Endothelial cell of umbilical vein (primary cell): ENCODE results near the gene EARS2. TPM values are rescaled to one million over a fixed set of nuclear protein-coding genes. Genes with fewer than 3 reads are reported as not detected.

Experiments
- BruUV-seq: library from RNA; stranded (reverse); fragments of 400-500 nt; replicated peaks from 2 replicates; lab custom pipeline; 2021; lab: Mats Ljungman, UMichigan
- CTCF ChIA-PET: fragments of 300-600, 350-600 bp; sonication (Branson Sonifier 250); formaldehyde crosslinking; loops from one replicate; lab custom pipeline; 2021; ENCODE audit warnings: antibody characterized with exemption, inconsistent platforms; lab: Charles Lee
- POLR2A ChIA-PET: fragments of 300-600, 350-600 bp; sonication (Branson Sonifier 250); formaldehyde crosslinking; loops from one replicate; lab custom pipeline; 2021; ENCODE audit warnings: antibody characterized with exemption, inconsistent platforms; lab: Charles Lee
- DNase-seq: peaks from one replicate; pipeline ENCODE4 v3.0.0-alpha.2; 2011; ENCODE audit warnings: low read depth, low spot score
- FAIRE-seq: peaks from 2 replicates; lab custom pipeline; 2011; peaks lifted over from hg19 to GRCh38; lab: Jason Lieb, UNC
- H2AFZ ChIP-seq: 2 replicates; pipeline ENCODE4 v1.6.0; 2012; ENCODE audit warnings: low read depth, low read length, control low read depth, inconsistent platforms
- H3K27ac ChIP-seq: 2 replicates; pipeline ENCODE4 v1.5.1; 2011; ENCODE audit warnings: low read depth, mild to moderate bottlenecking, control low read depth, low read length, moderate library complexity; ENCODE audit not compliant: insufficient read depth
- H3K27me3 ChIP-seq, 2 experiments: 2 replicates each; pipeline versions ENCODE4 v1.6.0 to v1.6.1; 2011; ENCODE audit warnings: low read length in 2 of 2, mixed read lengths in 1 of 2; ENCODE audit not compliant: control insufficient read depth in 2 of 2, insufficient read depth in 2 of 2
- H3K36me3 ChIP-seq, 2 experiments: 2 replicates in 1 of 2; 3 replicates in 1 of 2; pipeline ENCODE4 v1.5.1; 2011; ENCODE audit warnings: low read length in 2 of 2, mild to moderate bottlenecking in 1 of 2, moderate library complexity in 1 of 2; ENCODE audit not compliant: control insufficient read depth in 2 of 2, insufficient read depth in 2 of 2; ENCODE audit errors: extremely low read depth in 1 of 2
- H3K4me1 ChIP-seq: 3 replicates; pipeline ENCODE4 v1.5.1; 2011; ENCODE audit warnings: mild to moderate bottlenecking, low read length; ENCODE audit not compliant: control insufficient read depth, insufficient read depth; ENCODE audit errors: extremely low read depth
- H3K4me2 ChIP-seq: 2 replicates; pipeline ENCODE4 v1.6.1; 2011; ENCODE audit warnings: low read length, control low read depth, mixed read lengths; ENCODE audit not compliant: insufficient read depth
- H3K4me3 ChIP-seq, 3 experiments: fragments of 200-600 bp in 1 of 3; sonication (generic), shearing (Covaris generic) in 1 of 3; replicated peaks in 1 of 3; 2 replicates each; pipeline ENCODE4 v1.5.1; 2011 to 2016; ENCODE audit warnings: control low read depth in 3 of 3, low read length in 3 of 3, mild to moderate bottlenecking in 2 of 3, inconsistent platforms in 1 of 3, low read depth in 1 of 3, moderate library complexity in 1 of 3; ENCODE audit not compliant: insufficient read depth in 1 of 3
- H3K79me2 ChIP-seq: 2 replicates; pipeline ENCODE4 v1.6.0; 2012; ENCODE audit warnings: low read length, inconsistent platforms; ENCODE audit not compliant: control insufficient read depth, insufficient read depth
- H3K9ac ChIP-seq: replicated peaks from 2 replicates; pipeline ENCODE3; 2011; ENCODE audit warnings: low read length, control low read depth; ENCODE audit not compliant: insufficient read depth; ENCODE audit errors: extremely low read depth
- H3K9me1 ChIP-seq: replicated peaks from 3 replicates; pipeline ENCODE4 v1.6.0; 2011; ENCODE audit warnings: mild to moderate bottlenecking, low read length; ENCODE audit not compliant: control insufficient read depth, insufficient read depth; ENCODE audit errors: extremely low read depth
- H3K9me3 ChIP-seq: replicated peaks from 2 replicates; pipeline ENCODE4 v1.5.1; 2012; ENCODE audit warnings: low read length, inconsistent platforms; ENCODE audit not compliant: control insufficient read depth, insufficient read depth
- H4K20me1 ChIP-seq: replicated peaks from 2 replicates; pipeline ENCODE3; 2011; ENCODE audit warnings: mild to moderate bottlenecking, low read length; ENCODE audit not compliant: control insufficient read depth, insufficient read depth; ENCODE audit errors: extremely low read depth
- EZH2 ChIP-seq: IDR thresholded peaks from 2 replicates; pipeline ENCODE4 v1.6.1; 2012; ENCODE audit warnings: borderline replicate concordance, low read depth, mild to moderate bottlenecking, moderate library complexity, low read length, inconsistent platforms; ENCODE audit not compliant: severe bottlenecking
- FOS ChIP-seq: IDR thresholded peaks from 2 replicates; pipeline ENCODE4 v1.6.1; 2011; ENCODE audit warnings: mild to moderate bottlenecking, low read length, moderate library complexity, borderline replicate concordance; ENCODE audit not compliant: insufficient read depth
- GATA2 ChIP-seq: IDR thresholded peaks from 2 replicates; pipeline ENCODE4 v1.7.0; 2011; ENCODE audit warnings: low read depth, mild to moderate bottlenecking, moderate library complexity, mixed read lengths, low read length; ENCODE audit not compliant: insufficient read length, insufficient read depth
- JUN ChIP-seq: IDR thresholded peaks from 2 replicates; pipeline ENCODE4 v1.6.1; 2011; ENCODE audit warnings: borderline replicate concordance, low read depth; ENCODE audit not compliant: insufficient read length, insufficient read depth
- MYC ChIP-seq: IDR thresholded peaks from one replicate; pipeline ENCODE4 v1.6.1; 2011; ENCODE audit warnings: mild to moderate bottlenecking, low read depth, low read length
- POLR2A ChIP-seq: IDR thresholded peaks from 2 replicates; pipeline ENCODE4 v1.6.1; 2012; ENCODE audit warnings: low read depth, mild to moderate bottlenecking, control low read depth, low read length
- POLR2AphosphoS5 ChIP-seq: IDR thresholded peaks from 2 replicates; pipeline ENCODE4 v1.6.1; 2012; ENCODE audit warnings: low read depth, mild to moderate bottlenecking, control low read depth, low read length, moderate library complexity; ENCODE audit not compliant: insufficient read depth
- dilution Hi-C: fragments of 300-500 bp; cut with MboI; formaldehyde crosslinking; loops from one replicate; pipeline ENCODE4 v1.15.0; 2019; ENCODE audit warnings: low sequenced_read_pairs; ENCODE audit not compliant: extremely low pct_ligation_motif_present
- intact Hi-C: fragments of 100-400 bp; cut with micrococcal nuclease; formaldehyde crosslinking; loops from one replicate; pipeline ENCODE4 v1.10.0; 2022
- polyA plus RNA-seq, 4 experiments: library from polyadenylated mRNA; depleted of rRNA in 3 of 4; stranded (reverse) in 3 of 4; unstranded in 1 of 4; fragments of >200 nt; gene quantifications; 2 replicates each; pipeline versions ENCODE4 v1.2.1 to v1.2.3, GENCODE V29; 2011 to 2012; ENCODE audit warnings: missing spikeins in 1 of 4
- total RNA-seq: library from RNA; stranded (reverse); gene quantifications from 2 replicates; pipeline ENCODE4 v1.2.3, GENCODE V29; 2021
- TF ChIP-seq, protein P1 (sequence below): IDR thresholded peaks from 2 replicates; pipeline ENCODE4 v1.6.1; 2011; ENCODE audit not compliant: insufficient read depth, insufficient read length
- TF ChIP-seq, protein P2 (sequence below), 2 donors: IDR thresholded peaks; 1 replicate in 1 of 2; 2 replicates in 1 of 2; pipeline ENCODE4 v1.5.1; 2011; ENCODE audit warnings: low read length in 2 of 2, mild to moderate bottlenecking in 2 of 2, moderate library complexity in 2 of 2, control low read depth in 1 of 2, inconsistent platforms in 1 of 2, low read depth in 1 of 2; ENCODE audit not compliant: insufficient read depth in 1 of 2; ENCODE audit errors: extremely low read depth in 1 of 2

The EARS2 gene
- total and polyA plus RNA-seq, 2 donors (not counting 3 experiments of a cell fraction or from before 2014, with no cell fraction given), result 14.7 to 21.6 TPM

DNA sequence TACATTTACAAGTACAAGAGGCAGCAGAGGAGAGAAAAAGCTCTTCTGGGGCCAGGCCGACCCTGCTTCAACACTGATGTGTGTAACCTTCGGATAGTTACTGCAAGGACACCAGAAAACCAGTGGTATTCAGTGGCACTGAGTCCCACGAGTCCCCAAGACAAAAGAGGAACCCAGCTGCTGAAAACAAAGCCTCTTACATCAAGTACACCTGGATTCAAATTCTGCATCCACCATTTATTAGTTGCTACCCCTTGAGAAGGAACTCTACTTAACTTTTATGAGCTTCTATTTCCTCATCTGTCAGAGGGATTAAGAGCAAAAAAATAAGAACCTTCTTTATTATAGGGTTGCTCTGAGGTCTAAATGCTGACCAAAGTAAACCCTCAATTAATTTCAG is 2.6 kb downstream of the EARS2 start:
- Histone ChIP-seq H3K4me1 (peaks cover 12% of the 10 kb centered on the region), H3K79me2 (peaks cover 14% of the 10 kb centered on the region), H2AFZ (no peak overlapping the region), H3K27ac (no peak overlapping the region), H4K20me1 (no peaks in the 10 kb centered on the region), H3K9me3 (no peaks in the 10 kb centered on the region), H3K27me3 (no peaks in the 10 kb centered on the region), H3K36me3 (peaks cover 4 to 6% of the 10 kb centered on the region in 2 experiments), H3K9ac (no peak overlapping the region), H3K4me3 (no peak overlapping the region), H3K9me1 (no peaks in the 10 kb centered on the region), H3K4me2 (no peak overlapping the region)
- no peak for TF ChIP-seq JUN
- TF ChIP-seq, protein P1, sequence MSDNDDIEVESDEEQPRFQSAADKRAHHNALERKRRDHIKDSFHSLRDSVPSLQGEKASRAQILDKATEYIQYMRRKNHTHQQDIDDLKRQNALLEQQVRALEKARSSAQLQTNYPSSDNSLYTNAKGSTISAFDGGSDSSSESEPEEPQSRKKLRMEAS, result no peak
- no peak for TF ChIP-seq FOS
- TF ChIP-seq EZH2, result no peak
- TF ChIP-seq POLR2AphosphoS5, result no peak
- TF ChIP-seq MYC, result no peak
- no peak for TF ChIP-seq GATA2
- TF ChIP-seq, protein P2, sequence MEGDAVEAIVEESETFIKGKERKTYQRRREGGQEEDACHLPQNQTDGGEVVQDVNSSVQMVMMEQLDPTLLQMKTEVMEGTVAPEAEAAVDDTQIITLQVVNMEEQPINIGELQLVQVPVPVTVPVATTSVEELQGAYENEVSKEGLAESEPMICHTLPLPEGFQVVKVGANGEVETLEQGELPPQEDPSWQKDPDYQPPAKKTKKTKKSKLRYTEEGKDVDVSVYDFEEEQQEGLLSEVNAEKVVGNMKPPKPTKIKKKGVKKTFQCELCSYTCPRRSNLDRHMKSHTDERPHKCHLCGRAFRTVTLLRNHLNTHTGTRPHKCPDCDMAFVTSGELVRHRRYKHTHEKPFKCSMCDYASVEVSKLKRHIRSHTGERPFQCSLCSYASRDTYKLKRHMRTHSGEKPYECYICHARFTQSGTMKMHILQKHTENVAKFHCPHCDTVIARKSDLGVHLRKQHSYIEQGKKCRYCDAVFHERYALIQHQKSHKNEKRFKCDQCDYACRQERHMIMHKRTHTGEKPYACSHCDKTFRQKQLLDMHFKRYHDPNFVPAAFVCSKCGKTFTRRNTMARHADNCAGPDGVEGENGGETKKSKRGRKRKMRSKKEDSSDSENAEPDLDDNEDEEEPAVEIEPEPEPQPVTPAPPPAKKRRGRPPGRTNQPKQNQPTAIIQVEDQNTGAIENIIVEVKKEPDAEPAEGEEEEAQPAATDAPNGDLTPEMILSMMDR (IDR thresholded peaks at IDR 0.05; ENCODE audit: extremely low read depth in 1 of 2, insufficient read depth in 1 of 2, low read depth in 1 of 2, low read length in 2 of 2), result no peak
- TF ChIP-seq POLR2A, result no peak
- CTCF ChIA-PET, result interaction anchor here (0.6 to 1.1 kb wide), 3 partner anchors 42 to 1261 kb away, joined by 3 to 5 read pairs (median 3); partner anchors contain the start of gene PLK1
- FAIRE-seq, result no peak
- dilution Hi-C loops (no loop called here), intact Hi-C loops (no loop called here)
- DNase-seq, result no peak
- POLR2A ChIA-PET, result no interaction called here
- no TSS peak for BruUV-seq
